Measurements from ENCODE around the gene TMEM115. TPM values are rescaled to one million over a fixed set of nuclear protein-coding genes. Genes with fewer than 3 reads are reported as not detected.

TMEM115 gene
- total and polyA plus RNA-seq, 4 donors: 29.0 to 44.8 (median 35.9) TPM

GRCh38 chr3:50342813-50343633 lies 16.3 kb downstream of the TMEM115 start:
- DNase-seq: no peak
- H3K36me3 ChIP-seq (ENCODE audit: control insufficient read depth in 4 of 4, insufficient read depth in 4 of 4, low read length in 4 of 4): peaks cover 0 to 4% (median 2%) of the 10 kb centered on the region in 4 donors
- no peaks in the 10 kb centered on the region for H3K9me3 ChIP-seq (ENCODE audit: control insufficient read depth in 4 of 4, insufficient read depth in 3 of 4, low read length in 3 of 4)
- H3K27me3 ChIP-seq (ENCODE audit: control insufficient read depth in 3 of 3, insufficient read depth in 3 of 3, low read length in 2 of 3): peaks cover 0 to 5% (median 0%) of the 10 kb centered on the region in 3 donors
- no peak overlapping the region for H3K27ac ChIP-seq (ENCODE audit: low read depth in 1 of 2, low read length in 1 of 2)
- TF ChIP-seq CTCF (IDR thresholded peaks at IDR 0.05; ENCODE audit: control extremely low read depth, extremely low read depth): no peak
- no peak overlapping the region for H3K4me3 ChIP-seq
- no peak for ATAC-seq (ENCODE audit: insufficient read depth, low FRiP score)
- H3K9ac ChIP-seq (ENCODE audit: insufficient read depth in 1 of 2, low read length in 2 of 2): no peak overlapping the region
- H3K4me1 ChIP-seq (ENCODE audit: control insufficient read depth in 5 of 5, insufficient read depth in 5 of 5, low read length in 5 of 5): peaks cover 0 to 51% (median 14%) of the 10 kb centered on the region in 5 donors
- WGBS, 2 donors: 88% methylated on average over 13 of the region's 13 CpGs

- Histone ChIP-seq H3K9me3 (ENCODE audit: control insufficient read depth in 4 of 4, insufficient read depth in 3 of 4, low read length in 3 of 4) (no peaks in the 10 kb centered on the region), H3K27me3 (ENCODE audit: control insufficient read depth in 3 of 3, insufficient read depth in 3 of 3, low read length in 2 of 3) (peaks cover 0 to 5% (median 0%) of the 10 kb centered on the region in 3 donors), H3K9ac (ENCODE audit: insufficient read depth in 1 of 2, low read length in 2 of 2) (no peak overlapping the region), H3K4me3 (no peak overlapping the region), H3K4me1 (ENCODE audit: control insufficient read depth in 5 of 5, insufficient read depth in 5 of 5, low read length in 5 of 5) (peaks cover 0 to 53% (median 14%) of the 10 kb centered on the region in 5 donors), H3K36me3 (ENCODE audit: control insufficient read depth in 4 of 4, insufficient read depth in 4 of 4, low read length in 4 of 4) (no peaks in the 10 kb centered on the region), H3K27ac (ENCODE audit: low read depth in 1 of 2, low read length in 1 of 2) (no peak overlapping the region)
- no peak for TF ChIP-seq CTCF (IDR thresholded peaks at IDR 0.05; ENCODE audit: control extremely low read depth, extremely low read depth)
- 85 to 90% methylated on average over 13 of the region's 13 CpGs for WGBS, 2 donors
- DNase-seq: no peak
- ATAC-seq (ENCODE audit: insufficient read depth, low FRiP score): no peak
Observed at GRCh38 chr3:50341996-50342650, 17.2 kb downstream of the TMEM115 start.

GRCh38 chr3:50341537-50341936 lies 17.8 kb downstream of the TMEM115 start:
- DNase-seq (no peak), ATAC-seq (ENCODE audit: insufficient read depth, low FRiP score) (no peak)
- H3K27me3 ChIP-seq (ENCODE audit: control insufficient read depth in 3 of 3, insufficient read depth in 3 of 3, low read length in 2 of 3): peaks cover 0 to 5% (median 0%) of the 10 kb centered on the region in 3 donors
- 80 to 89% methylated on average over 8 to 9 of the region's 9 CpGs for WGBS, 2 donors
- H3K9me3 ChIP-seq (ENCODE audit: control insufficient read depth in 4 of 4, insufficient read depth in 3 of 4, low read length in 3 of 4): no peaks in the 10 kb centered on the region
- H3K9ac ChIP-seq (ENCODE audit: insufficient read depth in 1 of 2, low read length in 2 of 2): peak overlapping the region in 1 of 2 donors; percentile 82
- H3K4me3 ChIP-seq: peak overlapping the region; percentile 40
- no peak for TF ChIP-seq CTCF (IDR thresholded peaks at IDR 0.05; ENCODE audit: control extremely low read depth, extremely low read depth)
- peaks cover 0 to 55% (median 14%) of the 10 kb centered on the region in 5 donors for H3K4me1 ChIP-seq (ENCODE audit: control insufficient read depth in 5 of 5, insufficient read depth in 5 of 5, low read length in 5 of 5)
- H3K36me3 ChIP-seq (ENCODE audit: control insufficient read depth in 4 of 4, insufficient read depth in 4 of 4, low read length in 4 of 4): no peaks in the 10 kb centered on the region
- H3K27ac ChIP-seq (ENCODE audit: low read depth in 1 of 2, low read length in 1 of 2): peak overlapping the region in 1 of 2 donors; percentile 92
